Kidney epithelial cell (primary cell): ENCODE data around the gene ZHX3. TPM values are rescaled to one million over a fixed set of nuclear protein-coding genes. Genes with fewer than 3 reads are reported as not detected.

Source experiments
- DNase-seq: peaks from one replicate; pipeline ENCODE4 v3.0.0-alpha.2; 2010; ENCODE audit warnings: low read depth
- H3K27me3 ChIP-seq: 2 replicates; pipeline ENCODE4 v1.6.0; 2011; ENCODE audit warnings: low read length; ENCODE audit not compliant: control insufficient read depth, insufficient read depth
- H3K36me3 ChIP-seq: 2 replicates; pipeline ENCODE4 v1.5.1; 2011; ENCODE audit warnings: low read length; ENCODE audit not compliant: control insufficient read depth, insufficient read depth
- H3K4me3 ChIP-seq: 2 replicates; pipeline ENCODE4 v1.5.1; 2011; ENCODE audit warnings: low read depth, mild to moderate bottlenecking, control low read depth, low read length
- total RNA-seq: library from RNA; depleted of rRNA; stranded (reverse); fragments of >200 nt; gene quantifications from 2 replicates; pipeline ENCODE4 v1.2.3, GENCODE V29; 2015
- TF ChIP-seq, protein P1 (sequence below): IDR thresholded peaks from 2 replicates; pipeline ENCODE4 v1.5.1; 2011; ENCODE audit warnings: mild to moderate bottlenecking, moderate library complexity, low read length, control low read depth, inconsistent platforms; ENCODE audit not compliant: insufficient read depth, poor library complexity, severe bottlenecking

Gene ZHX3
- total RNA-seq, 1 donor from 2014 or later = 7.6 TPM

DNA sequence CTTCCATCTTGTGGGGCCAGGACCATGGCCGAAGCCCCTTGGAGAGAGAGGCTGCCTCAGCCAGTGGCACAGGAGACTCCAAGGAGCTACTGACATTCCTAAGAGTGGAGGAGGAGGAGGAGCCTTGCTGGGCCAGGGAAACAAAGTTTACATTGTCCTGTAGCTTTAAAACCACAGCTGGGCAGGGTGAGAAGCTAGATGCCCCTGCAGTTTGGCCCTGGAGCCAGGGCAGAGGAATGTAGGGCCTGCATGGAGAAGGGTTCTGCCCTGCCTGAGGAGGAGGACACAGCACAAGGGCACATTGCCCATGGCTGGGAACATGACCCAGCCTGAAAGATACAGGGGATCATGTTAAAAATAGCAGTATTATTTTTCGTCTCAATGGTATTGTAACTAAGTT, 142.7 kb downstream of the ZHX3 start:
- H3K36me3 ChIP-seq = peaks cover 9% of the 10 kb centered on the region
- TF ChIP-seq, protein P1, sequence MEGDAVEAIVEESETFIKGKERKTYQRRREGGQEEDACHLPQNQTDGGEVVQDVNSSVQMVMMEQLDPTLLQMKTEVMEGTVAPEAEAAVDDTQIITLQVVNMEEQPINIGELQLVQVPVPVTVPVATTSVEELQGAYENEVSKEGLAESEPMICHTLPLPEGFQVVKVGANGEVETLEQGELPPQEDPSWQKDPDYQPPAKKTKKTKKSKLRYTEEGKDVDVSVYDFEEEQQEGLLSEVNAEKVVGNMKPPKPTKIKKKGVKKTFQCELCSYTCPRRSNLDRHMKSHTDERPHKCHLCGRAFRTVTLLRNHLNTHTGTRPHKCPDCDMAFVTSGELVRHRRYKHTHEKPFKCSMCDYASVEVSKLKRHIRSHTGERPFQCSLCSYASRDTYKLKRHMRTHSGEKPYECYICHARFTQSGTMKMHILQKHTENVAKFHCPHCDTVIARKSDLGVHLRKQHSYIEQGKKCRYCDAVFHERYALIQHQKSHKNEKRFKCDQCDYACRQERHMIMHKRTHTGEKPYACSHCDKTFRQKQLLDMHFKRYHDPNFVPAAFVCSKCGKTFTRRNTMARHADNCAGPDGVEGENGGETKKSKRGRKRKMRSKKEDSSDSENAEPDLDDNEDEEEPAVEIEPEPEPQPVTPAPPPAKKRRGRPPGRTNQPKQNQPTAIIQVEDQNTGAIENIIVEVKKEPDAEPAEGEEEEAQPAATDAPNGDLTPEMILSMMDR = no peak

DNA sequence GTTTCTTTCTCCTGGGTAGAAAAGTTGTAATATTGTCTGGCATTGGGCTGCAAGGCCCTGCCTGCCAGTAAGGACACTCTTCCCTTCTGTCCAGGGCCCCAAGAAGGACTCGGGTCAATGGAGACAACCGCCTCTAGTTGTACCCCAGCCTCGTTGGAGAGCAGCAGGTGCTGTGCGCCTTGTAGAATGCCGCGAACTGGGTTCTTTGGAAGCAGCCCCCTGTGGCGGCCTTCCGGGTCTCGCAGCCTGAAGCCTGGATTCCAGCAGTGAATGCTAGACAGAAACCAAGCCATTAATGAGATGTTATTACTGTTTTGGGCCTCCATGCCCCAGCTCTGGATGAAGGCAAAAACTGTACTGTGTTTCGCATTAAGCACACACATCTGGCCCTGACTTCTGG, 143.2 kb downstream of the ZHX3 start:
- no peak for DNase-seq
- Histone ChIP-seq H3K36me3 (peaks cover 9% of the 10 kb centered on the region), H3K4me3 (no peak overlapping the region), H3K27me3 (no peaks in the 10 kb centered on the region)
- TF ChIP-seq, protein P1 = no peak

More for the DNA sequence above, 142.7 kb downstream of the ZHX3 start:
- Histone ChIP-seq H3K4me3 (no peak overlapping the region), H3K27me3 (no peaks in the 10 kb centered on the region)
- DNase-seq = no peak

DNA sequence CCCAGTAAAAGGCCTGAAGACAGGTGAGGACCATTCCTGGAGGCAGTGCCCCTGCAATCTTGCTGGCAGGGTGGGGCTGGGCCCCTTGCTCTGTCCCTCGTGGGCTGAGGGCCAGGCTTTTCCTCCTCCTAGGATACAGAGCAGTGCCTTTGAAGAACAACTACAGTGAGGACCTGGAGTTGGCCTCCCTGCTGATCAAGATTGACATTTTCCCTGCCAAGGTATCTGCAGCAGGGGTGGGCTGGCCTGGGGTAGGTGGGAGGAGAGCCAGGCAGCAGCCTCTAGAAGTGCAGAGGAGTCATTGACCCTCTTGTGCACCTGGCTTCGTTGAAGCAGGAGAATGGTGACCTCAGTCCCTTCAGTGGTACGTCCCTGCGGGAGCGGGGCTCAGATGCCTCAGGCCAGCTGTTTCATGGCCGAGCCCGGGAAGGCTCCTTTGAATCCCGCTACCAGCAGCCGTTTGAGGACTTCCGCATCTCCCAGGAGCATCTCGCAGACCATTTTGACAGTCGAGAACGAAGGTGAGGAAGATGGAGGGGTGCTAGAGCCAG, 143.7 kb downstream of the ZHX3 start:
- TF ChIP-seq, protein P1 = no peak
- DNase-seq = no peak
- Histone ChIP-seq H3K4me3 (no peak overlapping the region), H3K27me3 (no peaks in the 10 kb centered on the region), H3K36me3 (peaks cover 10% of the 10 kb centered on the region)

DNA sequence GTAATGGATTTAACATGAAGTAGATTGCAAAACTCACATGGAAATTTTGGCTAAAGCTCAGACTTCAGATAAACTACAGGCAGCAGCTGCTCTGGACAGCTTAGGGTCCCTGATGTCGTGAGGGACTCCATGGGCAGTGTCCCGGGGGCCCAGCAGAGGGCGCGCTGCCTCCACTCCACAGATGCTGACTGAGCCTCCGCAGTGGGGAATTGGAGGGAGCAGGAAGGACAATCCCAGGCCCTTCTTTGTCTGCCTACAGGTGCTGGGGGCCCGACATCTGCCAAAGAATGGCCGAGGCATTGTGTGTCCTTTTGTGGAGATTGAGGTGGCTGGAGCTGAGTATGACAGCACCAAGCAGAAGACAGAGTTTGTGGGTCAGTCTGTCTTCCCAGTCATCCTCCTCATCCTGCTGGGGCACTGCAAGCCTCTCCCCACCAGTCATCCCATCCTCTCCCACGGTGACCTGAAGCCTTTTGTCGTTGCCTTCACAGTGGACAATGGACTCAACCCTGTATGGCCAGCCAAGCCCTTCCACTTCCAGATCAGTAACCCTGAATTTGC, 144.3 kb downstream of the ZHX3 start:
- H3K4me3 ChIP-seq = no peak overlapping the region
- H3K36me3 ChIP-seq = peaks cover 10% of the 10 kb centered on the region
- H3K27me3 ChIP-seq = no peaks in the 10 kb centered on the region
- DNase-seq = no peak
- TF ChIP-seq, protein P1 = peak; percentile 99

DNA sequence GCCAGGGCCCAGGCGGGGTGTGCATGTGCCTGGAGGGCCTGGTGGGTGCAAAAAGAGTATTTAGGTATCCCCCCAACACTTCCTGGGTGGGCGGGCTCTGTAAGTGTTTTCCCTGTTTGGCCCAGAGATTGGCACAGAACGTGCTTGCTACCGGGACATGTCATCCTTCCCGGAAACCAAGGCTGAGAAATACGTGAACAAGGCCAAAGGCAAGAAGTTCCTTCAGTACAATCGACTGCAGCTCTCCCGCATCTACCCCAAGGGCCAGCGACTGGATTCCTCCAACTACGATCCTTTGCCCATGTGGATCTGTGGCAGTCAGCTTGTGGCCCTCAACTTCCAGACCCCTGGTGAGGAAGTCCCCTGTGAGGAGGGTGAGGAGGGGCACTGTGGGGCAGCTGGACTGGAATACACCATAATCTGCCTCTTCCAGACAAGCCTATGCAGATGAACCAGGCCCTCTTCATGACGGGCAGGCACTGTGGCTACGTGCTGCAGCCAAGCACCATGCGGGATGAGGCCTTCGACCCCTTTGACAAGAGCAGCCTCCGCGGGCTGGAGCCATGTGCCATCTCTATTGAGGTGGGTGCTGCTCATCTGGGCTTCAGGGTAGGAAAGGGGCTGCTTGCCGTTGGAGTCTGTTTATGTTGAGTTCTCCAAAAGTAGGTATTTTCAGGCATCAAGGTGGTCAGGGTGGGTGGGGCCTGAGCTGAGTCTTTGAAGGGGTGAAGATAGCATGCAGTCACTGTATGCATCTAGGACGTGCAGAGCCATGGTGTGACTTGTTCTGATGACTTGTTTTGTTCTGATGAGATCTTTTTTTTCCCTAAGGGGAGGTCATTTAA, 145.0 kb downstream of the ZHX3 start:
- TF ChIP-seq, protein P1 = no peak
- DNase-seq = no peak
- Histone ChIP-seq H3K27me3 (no peaks in the 10 kb centered on the region), H3K36me3 (peaks cover 11% of the 10 kb centered on the region), H3K4me3 (no peak overlapping the region)
